NOMO-1 (cell line): ENCODE data around the gene TRIP4.
"Not testable (repeated sequence)": the region's sequence is repeated elsewhere in the genome, so short reads cannot be mapped to it uniquely, and the experiment has no call there.

Experiments
- DNase-seq, 2 experiments: peaks; one replicate each; lab custom pipeline; 2025; ENCODE audit not compliant: unreplicated experiment in 2 of 2; lab: John Stamatoyannopoulos, UW

TRIP4 gene

GRCh38 chr15:64380130-64380870 lies 7.3 kb upstream of the TRIP4 start:
- DNase-seq, result not testable (repeated sequence)

- peak; percentile 98 for DNase-seq
These were observed 6.5 kb upstream of the TRIP4 start, which contains the start of gene PCLAF for GRCh38 chr15:64381000-64381751. PCLAF (minus strand) TSS chr15:64381441; CDS start chr15:64381371, 70 bp downstream.

GRCh38 chr15:64383760-64384159 lies 3.9 kb upstream of the TRIP4 start:
- DNase-seq, result no peak

GRCh38 chr15:64386291-64386690 lies 1.3 kb upstream of the TRIP4 start:
- DNase-seq, result no peak

- peak; percentile 7 to 32 for DNase-seq
These were observed 1.4 kb downstream of the TRIP4 start for GRCh38 chr15:64389036-64389435.

GRCh38 chr15:64392471-64392870 lies 4.8 kb downstream of the TRIP4 start:
- DNase-seq, result not testable (repeated sequence)

- no peak for DNase-seq
These were observed 9.2 kb downstream of the TRIP4 start for GRCh38 chr15:64396789-64397188.

GRCh38 chr15:64398575-64398974 lies 10.9 kb downstream of the TRIP4 start:
- DNase-seq, result no peak

- DNase-seq, result no peak
These were observed 12.9 kb downstream of the TRIP4 start for GRCh38 chr15:64400583-64400982.

GRCh38 chr15:64412216-64412615 lies 24.6 kb downstream of the TRIP4 start:
- DNase-seq, result no peak

GRCh38 chr15:64422697-64423096 lies 35.1 kb downstream of the TRIP4 start:
- DNase-seq, result no peak

GRCh38 chr15:64423970-64424369 lies 36.3 kb downstream of the TRIP4 start:
- DNase-seq, result peak in 1 of 2 experiments; percentile 22

- no peak for DNase-seq
These were observed 37.6 kb downstream of the TRIP4 start for GRCh38 chr15:64425221-64425620.

GRCh38 chr15:64426845-64427465 lies 39.3 kb downstream of the TRIP4 start:
- no peak for DNase-seq

- DNase-seq, result no peak
These were observed 41.8 kb downstream of the TRIP4 start for GRCh38 chr15:64429448-64429847.

- DNase-seq, result peak; percentile 71 to 92
These were observed 42.5 kb downstream of the TRIP4 start for GRCh38 chr15:64430000-64430735.

GRCh38 chr15:64437982-64438381 lies 50.3 kb downstream of the TRIP4 start:
- DNase-seq, result no peak

GRCh38 chr15:64438653-64439447 lies 51.2 kb downstream of the TRIP4 start:
- no peak for DNase-seq

GRCh38 chr15:64441852-64442251 lies 54.2 kb downstream of the TRIP4 start:
- DNase-seq, result no peak

- DNase-seq, result no peak
These were observed 55.4 kb downstream of the TRIP4 start for GRCh38 chr15:64443016-64443415.
